GM21423 (cell line): ENCODE data around the gene ZFAND3.
"Not testable (repeated sequence)": the region's sequence is repeated elsewhere in the genome, so short reads cannot be mapped to it uniquely, and the experiment has no call there.

Experiments used
- ATAC-seq: cut with Tn5 transposase; IDR thresholded peaks from one replicate; pipeline ENCODE4 v1.9.1; 2021; ENCODE audit warnings: mild to moderate bottlenecking, moderate library complexity; ENCODE audit not compliant: unreplicated experiment

ZFAND3 gene

GRCh38 chr6:38033442-38033982 is 214.0 kb downstream of the ZFAND3 start:
- ATAC-seq, result no peak

DNA sequence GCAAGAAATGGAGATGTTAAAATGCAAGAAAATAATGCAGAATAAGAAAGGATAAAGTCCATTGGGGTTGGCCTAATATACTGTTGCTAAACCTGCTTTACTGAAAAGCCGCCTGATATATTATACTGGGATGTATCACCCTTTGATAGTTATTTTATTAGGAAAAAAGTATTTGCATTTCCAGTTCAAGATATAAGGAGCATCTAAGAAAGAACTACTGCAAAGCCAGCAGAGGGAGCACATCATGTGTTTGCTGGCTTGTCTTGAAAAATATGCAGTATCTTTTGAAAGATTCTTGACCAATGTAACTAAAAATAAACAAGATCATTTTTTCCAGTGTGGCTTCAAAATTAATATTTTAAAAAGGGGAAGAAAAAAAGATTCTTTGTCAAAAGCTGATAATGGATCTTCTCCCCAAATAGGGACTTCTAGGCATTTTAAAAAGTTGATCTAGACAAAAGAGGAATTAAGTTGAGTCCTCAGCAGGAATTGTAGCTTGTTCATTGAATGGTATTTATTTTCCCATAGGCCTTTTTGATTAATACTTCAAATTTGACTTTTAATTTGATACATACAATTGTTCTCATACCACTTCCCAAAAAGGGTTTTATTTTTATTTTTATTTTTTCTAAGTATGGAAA is 214.9 kb downstream of the ZFAND3 start:
- no peak for ATAC-seq

DNA sequence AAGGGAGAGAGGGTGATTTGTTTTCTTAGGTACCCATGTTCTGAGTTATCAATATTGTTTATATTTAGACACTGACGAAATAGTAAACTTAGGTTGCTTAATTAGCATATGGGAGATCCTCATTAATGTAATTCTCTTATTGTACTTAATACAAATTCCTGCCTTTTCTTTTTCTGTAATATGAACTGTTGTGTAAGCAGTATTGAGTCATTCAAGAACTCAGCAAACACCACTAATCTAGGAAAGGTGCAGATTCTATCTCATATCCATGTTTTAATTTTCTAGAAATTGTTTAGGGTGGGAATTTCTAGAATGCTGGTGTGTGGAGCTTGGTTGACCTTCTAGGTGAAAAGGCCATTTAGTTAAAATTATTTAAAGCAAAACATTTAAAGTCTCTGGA is 216.0 kb downstream of the ZFAND3 start:
- no peak for ATAC-seq

- ATAC-seq, result no peak
Observed at GRCh38 chr6:38039502-38039901, 220.0 kb downstream of the ZFAND3 start.

- ATAC-seq, result no peak
Observed at GRCh38 chr6:38040254-38040653, 220.7 kb downstream of the ZFAND3 start.

- no peak for ATAC-seq
Observed at GRCh38 chr6:38043259-38043753, 223.8 kb downstream of the ZFAND3 start.

DNA sequence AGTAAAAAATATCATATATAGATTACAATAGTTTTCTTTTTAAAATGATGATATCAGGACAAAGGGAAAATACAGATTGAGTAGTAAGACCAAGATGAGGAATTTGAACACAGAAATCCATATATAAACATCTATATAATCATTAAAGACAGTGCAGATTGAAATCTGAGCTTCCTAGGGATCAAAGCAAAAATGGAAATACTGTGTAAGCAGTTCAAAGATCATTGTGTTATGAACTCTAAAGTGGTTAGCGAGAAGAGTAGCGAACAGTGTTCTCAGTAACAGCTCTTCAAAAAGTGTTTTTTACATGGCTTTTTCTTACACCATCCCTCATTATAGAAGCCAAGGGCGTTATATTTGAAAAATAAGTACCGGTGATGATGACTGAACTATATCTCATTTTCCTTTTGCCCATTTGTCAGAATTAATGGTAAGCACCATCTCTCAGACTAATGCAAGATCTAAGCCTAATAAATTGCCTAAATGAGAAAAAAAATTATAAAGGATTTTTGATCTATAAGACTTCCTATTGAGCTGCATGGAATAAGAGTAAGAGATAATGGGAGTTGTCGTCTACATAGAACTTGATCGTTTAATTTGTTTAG is 226.3 kb downstream of the ZFAND3 start:
- no peak for ATAC-seq

DNA sequence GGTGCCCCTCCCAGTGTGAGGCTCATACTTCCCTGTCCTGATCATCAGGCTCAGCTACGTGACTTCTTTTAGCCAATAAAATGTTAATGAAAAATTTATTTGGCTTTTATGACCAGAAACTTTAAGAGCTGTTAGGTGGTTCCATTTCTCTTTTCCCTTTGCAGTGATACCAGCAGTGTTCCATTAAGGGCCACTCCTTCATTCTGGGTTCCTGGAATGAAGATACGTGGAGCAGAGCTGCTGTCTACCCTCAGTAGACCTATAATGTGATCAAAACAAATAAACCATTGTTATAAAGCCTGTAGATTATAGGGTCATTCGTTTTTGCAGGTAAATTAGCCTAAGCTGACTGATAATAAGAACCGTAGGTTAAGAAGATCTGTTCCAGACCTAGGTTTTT is 228.0 kb downstream of the ZFAND3 start:
- no peak for ATAC-seq

DNA sequence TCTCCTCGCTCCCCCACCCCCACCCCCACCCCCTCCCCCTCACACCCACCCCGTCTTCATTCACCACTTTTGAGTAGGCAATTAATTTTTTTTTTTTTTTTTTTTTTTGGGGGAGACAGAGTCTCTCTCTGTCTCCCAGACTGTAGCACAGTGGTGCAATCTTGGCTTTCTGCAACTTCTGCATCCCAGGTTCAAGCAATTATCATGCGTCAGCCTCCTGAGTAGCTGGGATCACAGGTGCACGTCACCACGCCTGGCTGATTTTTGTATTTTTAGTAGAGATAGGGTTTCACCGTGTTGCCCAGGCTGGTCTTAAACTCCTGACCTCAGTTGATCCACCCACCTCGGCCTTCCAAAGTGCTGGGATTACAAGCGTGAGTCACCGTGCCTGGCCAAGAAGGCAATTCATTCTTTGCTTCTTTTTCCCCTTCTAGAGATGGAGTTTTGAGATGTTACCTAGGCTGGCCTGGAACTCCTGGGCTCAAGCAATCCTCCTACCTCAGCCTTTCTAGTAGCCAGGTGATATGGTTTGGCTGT is 230.4 kb downstream of the ZFAND3 start:
- not testable (repeated sequence) for ATAC-seq

GRCh38 chr6:38051819-38052434 is 232.4 kb downstream of the ZFAND3 start:
- no peak for ATAC-seq

GRCh38 chr6:38054527-38055202 is 235.1 kb downstream of the ZFAND3 start:
- no peak for ATAC-seq

DNA sequence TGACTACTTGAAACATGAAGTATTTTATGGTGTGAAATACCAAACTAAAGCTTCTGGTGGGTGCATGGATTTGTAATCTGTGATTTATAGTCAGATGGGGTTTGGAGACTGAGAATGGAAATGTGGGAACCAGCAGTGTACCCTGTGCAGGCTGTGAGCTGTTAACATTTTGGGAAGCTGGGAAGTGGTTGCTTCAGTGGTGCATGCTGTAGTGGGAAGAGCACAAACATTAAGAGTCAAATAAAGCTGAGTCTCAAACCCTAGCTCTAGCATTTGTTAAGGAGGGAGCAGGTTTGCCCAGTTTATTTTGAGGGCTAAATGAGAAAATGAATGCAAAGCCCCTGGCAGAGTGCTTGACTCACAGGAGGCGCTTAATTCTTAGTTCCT is 235.7 kb downstream of the ZFAND3 start:
- no peak for ATAC-seq

DNA sequence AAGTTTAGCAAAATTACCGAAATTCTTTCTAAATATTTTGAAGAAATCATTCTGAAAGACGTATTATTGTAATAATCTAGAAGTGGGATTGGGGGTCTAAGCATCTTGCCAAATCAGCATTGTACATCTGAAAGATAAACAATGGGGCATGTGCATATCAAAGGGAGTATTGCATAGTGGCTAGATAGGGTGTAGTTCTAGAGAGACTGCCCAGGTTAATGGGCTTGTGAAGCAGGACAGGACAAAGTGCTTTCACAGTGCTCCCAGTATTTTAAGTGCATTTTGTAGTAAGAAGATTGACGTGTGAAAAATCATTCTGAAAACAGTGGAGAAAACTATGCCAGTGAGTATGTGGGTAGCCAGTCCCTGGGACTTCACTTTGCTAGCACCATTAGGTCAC is 236.8 kb downstream of the ZFAND3 start:
- no peak for ATAC-seq

- ATAC-seq, result no peak
Observed at GRCh38 chr6:38057994-38058393, 238.5 kb downstream of the ZFAND3 start.

DNA sequence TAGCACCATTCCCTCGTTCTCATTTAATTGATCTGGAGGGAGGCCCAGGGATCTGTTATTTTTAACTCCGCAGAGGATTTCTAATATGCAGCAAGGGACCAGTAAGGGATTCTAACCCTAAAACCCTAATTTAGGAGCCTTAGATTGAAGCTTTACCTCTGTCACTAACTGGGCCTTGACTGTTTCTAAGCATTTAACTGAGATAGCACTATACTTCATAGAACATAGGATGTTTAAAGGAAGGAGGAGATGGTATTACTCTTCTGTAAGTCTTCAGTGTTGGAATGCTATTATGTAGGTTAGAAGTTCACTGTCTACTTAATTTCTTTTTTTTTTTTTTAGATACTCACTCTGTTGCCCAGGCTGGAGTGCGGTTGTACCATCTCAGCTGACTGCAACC is 242.5 kb downstream of the ZFAND3 start:
- ATAC-seq, result no peak

DNA sequence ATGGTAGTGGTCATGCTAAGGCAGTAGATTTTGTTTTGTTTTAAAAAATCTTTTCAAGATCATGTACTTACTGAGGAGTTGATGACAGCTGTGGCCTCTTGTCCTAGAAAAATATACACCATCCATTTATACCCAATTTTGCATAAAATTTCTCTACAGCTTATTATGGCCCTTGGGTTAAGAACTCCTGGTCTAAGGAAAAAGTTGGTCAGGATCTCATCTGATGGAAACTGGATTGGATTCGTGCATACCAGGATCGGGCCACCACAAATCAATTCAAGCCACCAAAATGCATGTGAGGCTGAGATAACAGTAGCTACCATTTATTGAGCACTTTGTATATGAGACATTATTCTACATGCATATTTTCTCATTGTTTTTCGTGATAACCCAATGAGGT is 244.4 kb downstream of the ZFAND3 start:
- no peak for ATAC-seq

GRCh38 chr6:38064431-38064830 is 244.9 kb downstream of the ZFAND3 start:
- ATAC-seq, result no peak

DNA sequence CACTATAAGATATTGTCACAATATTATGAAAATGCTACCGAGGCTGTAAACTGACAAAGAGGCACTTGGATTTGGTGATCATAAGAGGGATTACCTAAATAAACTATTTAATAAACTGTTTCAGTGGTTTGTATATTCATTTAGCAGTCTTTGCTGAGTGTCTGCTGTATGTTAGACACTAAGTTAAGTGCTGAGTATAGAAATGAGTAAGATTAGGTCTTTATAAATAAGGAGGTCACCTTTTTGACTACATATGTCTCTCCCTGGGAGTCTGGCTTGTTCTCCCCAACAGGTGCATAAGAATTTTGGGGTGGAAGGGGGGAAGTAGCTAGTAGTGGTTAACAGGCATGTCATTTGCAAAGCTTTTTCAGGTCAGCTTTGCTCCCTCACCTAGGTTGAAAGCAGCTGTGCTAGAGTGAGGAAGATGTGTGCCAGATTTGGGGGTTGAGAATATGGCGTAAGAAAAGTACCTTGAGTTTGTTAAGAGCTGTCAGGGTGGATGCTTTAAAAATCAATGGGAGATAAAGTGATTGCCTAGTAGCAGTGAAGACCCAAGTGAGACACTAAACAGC is 246.3 kb downstream of the ZFAND3 start:
- no peak for ATAC-seq

- no peak for ATAC-seq
Observed at GRCh38 chr6:38067263-38067980, 247.9 kb downstream of the ZFAND3 start.

DNA sequence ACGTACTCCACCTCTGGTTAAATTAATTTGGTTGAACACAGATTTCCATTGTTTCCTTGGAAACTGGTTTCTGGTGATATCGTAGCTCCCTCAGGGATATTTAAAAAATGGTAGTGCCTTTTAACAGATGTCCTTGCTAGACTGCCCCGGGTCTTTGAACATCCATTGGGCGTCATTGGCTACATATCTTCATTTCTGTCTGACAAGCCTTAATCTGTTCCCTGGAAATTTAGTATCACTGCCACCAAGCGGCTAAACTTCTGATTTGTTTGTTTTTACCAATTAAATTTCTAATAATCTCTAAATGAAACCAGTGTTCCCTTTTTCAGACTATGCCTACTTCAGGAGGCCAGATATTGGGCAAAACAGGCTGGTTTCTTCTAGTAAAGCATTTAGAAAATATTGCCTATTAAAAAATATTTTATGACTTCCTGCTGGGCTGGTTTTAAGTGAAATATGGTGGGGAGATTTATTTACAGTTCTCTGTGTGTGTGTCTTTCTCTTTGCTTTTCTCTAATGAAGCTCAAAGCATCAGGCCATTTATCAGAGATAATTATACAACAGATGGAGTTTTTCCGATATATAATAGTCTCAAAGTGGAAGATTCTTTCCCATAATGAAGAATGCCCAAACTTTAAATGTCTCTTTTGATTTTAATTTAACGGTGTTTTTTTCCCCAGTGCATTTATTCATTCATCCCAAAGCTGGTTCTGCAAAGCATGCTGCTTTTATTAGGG is 249.5 kb downstream of the ZFAND3 start:
- ATAC-seq, result no peak
